Adrenal gland (tissue), 12 donors: ENCODE data around the gene HPSE. TPM values are rescaled to one million over a fixed set of nuclear protein-coding genes. Genes with fewer than 3 reads are reported as not detected.

ENCODE experiments used
- DNase-seq, 7 donors: peaks; one replicate each; pipeline ENCODE4 v3.0.0-alpha.2; 2019 to 2020
- H3K27ac ChIP-seq, 5 donors: fragments of 200-600 bp; sonication (generic) in 4 of 5; 1 replicate in 3 of 5; 2 replicates in 2 of 5; pipeline versions ENCODE4 v1.5.1 to v1.8.0; 2016 to 2020; ENCODE audit warnings: mild to moderate bottlenecking in 1 of 5
- H3K27me3 ChIP-seq: fragments of 200-600 bp; 2 replicates; pipeline ENCODE4 v1.8.0; 2021
- H3K36me3 ChIP-seq, 2 donors: fragments of 200-600 bp; replicated peaks in 1 of 2; 1 replicate in 1 of 2; 2 replicates in 1 of 2; pipeline versions ENCODE4 v1.5.1 to v1.8.0; 2018 to 2022
- H3K4me1 ChIP-seq, 2 donors: fragments of 200-600 bp; replicated peaks in 1 of 2; 1 replicate in 1 of 2; 2 replicates in 1 of 2; pipeline versions ENCODE4 v1.5.1 to v1.8.0; 2018 to 2021
- H3K4me3 ChIP-seq, 4 donors: fragments of 200-600 bp; sonication (generic) in 3 of 4; one replicate each; pipeline ENCODE4 v1.5.1; 2016 to 2018
- H3K9me3 ChIP-seq, 3 donors: fragments of 200-600 bp; sonication (generic) in 1 of 3; replicated peaks in 1 of 3; 1 replicate in 2 of 3; 2 replicates in 1 of 3; pipeline versions ENCODE4 v1.5.1 to v1.8.0; 2016 to 2021
- POLR2A ChIP-seq, 2 donors: fragments of 450-650 bp; IDR thresholded peaks; one replicate each; pipeline ENCODE4 v1.6.1; 2017; ENCODE audit warnings: antibody characterized with exemption in 2 of 2, mild to moderate bottlenecking in 2 of 2, moderate library complexity in 1 of 2
- WGBS, 4 donors: extraction: QIAGEN DNeasy Blood & Tissue Kit in 2 of 4; methylation state at CpG; one replicate each; pipeline versions ENCODE4 v1.1.5 to v1.1.7; 2013 to 2017; 5-methylcytosine and 5-hydroxymethylcytosine counted together
- intact Hi-C, 2 donors: fragments of 100-400 bp; cut with DNase I; formaldehyde crosslinking; loops; one replicate each; pipeline versions ENCODE4 v1.14.1 to v1.15.0; 2022 to 2023
- polyA plus RNA-seq, 3 donors: library from polyadenylated mRNA; stranded (reverse); fragments of 200-250 nt in 2 of 3; fragments of 350-450 nt in 1 of 3; fragmentation: Illumina TruSeq in 1 of 3; extraction: RNeasy Lipid Tissue Mini Kit (QIAGEN cat#74804) in 1 of 3; gene quantifications; one replicate each; pipeline ENCODE4 v1.2.3, GENCODE V29; 2013 to 2014
- total RNA-seq, 9 donors: library from RNA; depleted of rRNA in 4 of 9; stranded (reverse); fragments of >200 nt in 4 of 9; fragments of 120-200 nt in 1 of 9; fragmentation: NEBNext Ultra II Directional in 1 of 9; extraction: Animal tissue kit (Norgen Biotek cat#: 25700) in 1 of 9; gene quantifications; one replicate each; pipeline versions ENCODE4 v1.1.0 to v1.2.4, GENCODE V29; 2013 to 2023
- TF ChIP-seq, protein P1 (sequence below), 6 experiments: fragments of 450-650 bp in 4 of 6; fragments of 200-600 bp in 2 of 6; sonication (generic) in 1 of 6; IDR thresholded peaks; 1 replicate in 5 of 6; 2 replicates in 1 of 6; pipeline versions ENCODE4 v1.5.1 to v1.8.0; 2016 to 2021; ENCODE audit warnings: antibody characterized with exemption in 6 of 6, mild to moderate bottlenecking in 2 of 6, moderate library complexity in 1 of 6
- donor health status: healthy with polysubstance abuse.
- donor health status: Bipolar disorder and iron deficiency.
- donor health status: DM: yes; HTN: yes; CAD: no.
- donor health status: DM: no; HTN: no; CAD: no.
- donor health status: DM: no; HTN: no; CAD: no.
- donor health status: DM: yes; HTN: yes; CAD: no.

The HPSE gene
- total and polyA plus RNA-seq, 12 donors: 0.44 to 12.3 (median 3.8) TPM

GRCh38 chr4:83308672-83309071 is 26.0 kb downstream of the HPSE start:
- TF ChIP-seq POLR2A (IDR thresholded peaks at IDR 0.05): no peak
- TF ChIP-seq, protein P1, sequence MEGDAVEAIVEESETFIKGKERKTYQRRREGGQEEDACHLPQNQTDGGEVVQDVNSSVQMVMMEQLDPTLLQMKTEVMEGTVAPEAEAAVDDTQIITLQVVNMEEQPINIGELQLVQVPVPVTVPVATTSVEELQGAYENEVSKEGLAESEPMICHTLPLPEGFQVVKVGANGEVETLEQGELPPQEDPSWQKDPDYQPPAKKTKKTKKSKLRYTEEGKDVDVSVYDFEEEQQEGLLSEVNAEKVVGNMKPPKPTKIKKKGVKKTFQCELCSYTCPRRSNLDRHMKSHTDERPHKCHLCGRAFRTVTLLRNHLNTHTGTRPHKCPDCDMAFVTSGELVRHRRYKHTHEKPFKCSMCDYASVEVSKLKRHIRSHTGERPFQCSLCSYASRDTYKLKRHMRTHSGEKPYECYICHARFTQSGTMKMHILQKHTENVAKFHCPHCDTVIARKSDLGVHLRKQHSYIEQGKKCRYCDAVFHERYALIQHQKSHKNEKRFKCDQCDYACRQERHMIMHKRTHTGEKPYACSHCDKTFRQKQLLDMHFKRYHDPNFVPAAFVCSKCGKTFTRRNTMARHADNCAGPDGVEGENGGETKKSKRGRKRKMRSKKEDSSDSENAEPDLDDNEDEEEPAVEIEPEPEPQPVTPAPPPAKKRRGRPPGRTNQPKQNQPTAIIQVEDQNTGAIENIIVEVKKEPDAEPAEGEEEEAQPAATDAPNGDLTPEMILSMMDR (IDR thresholded peaks at IDR 0.05): no peak
- intact Hi-C loops: no loop called here
- WGBS, 4 donors: 88 to 90% (median 89%) methylated on average over 4 of the region's 4 CpGs
- H3K9me3 ChIP-seq: no peaks in the 10 kb centered on the region
- H3K4me1 ChIP-seq: no peaks in the 10 kb centered on the region
- H3K36me3 ChIP-seq: no peaks in the 10 kb centered on the region
- H3K27ac ChIP-seq: no peak overlapping the region
- H3K4me3 ChIP-seq: no peak overlapping the region
- H3K27me3 ChIP-seq: no peaks in the 10 kb centered on the region
- no peak for DNase-seq

- no peak for TF ChIP-seq POLR2A (IDR thresholded peaks at IDR 0.05)
- TF ChIP-seq, protein P1 (IDR thresholded peaks at IDR 0.05): no peak
- Histone ChIP-seq H3K36me3 (no peaks in the 10 kb centered on the region), H3K27me3 (no peaks in the 10 kb centered on the region), H3K4me3 (no peak overlapping the region), H3K4me1 (no peaks in the 10 kb centered on the region), H3K27ac (no peak overlapping the region), H3K9me3 (no peaks in the 10 kb centered on the region)
- no peak for DNase-seq
- 79 to 90% (median 81%) methylated on average over 7 of the region's 7 CpGs for WGBS, 4 donors
- intact Hi-C loops: no loop called here
These were observed 26.7 kb downstream of the HPSE start for GRCh38 chr4:83307920-83308319.

- WGBS, 4 donors: 93 to 99% (median 95%) methylated on average over 2 of the region's 2 CpGs
- no peak for DNase-seq
These were observed 29.5 kb downstream of the HPSE start for GRCh38 chr4:83305187-83305586.

GRCh38 chr4:83297548-83298260 is 36.9 kb downstream of the HPSE start:
- 76 to 87% (median 78%) methylated on average over 3 of the region's 3 CpGs for WGBS, 4 donors
- Histone ChIP-seq H3K27me3 (no peaks in the 10 kb centered on the region), H3K36me3 (no peaks in the 10 kb centered on the region), H3K9me3 (no peaks in the 10 kb centered on the region), H3K27ac (no peak overlapping the region), H3K4me3 (no peak overlapping the region), H3K4me1 (no peaks in the 10 kb centered on the region)
- TF ChIP-seq POLR2A (IDR thresholded peaks at IDR 0.05): no peak
- TF ChIP-seq, protein P1 (IDR thresholded peaks at IDR 0.05): no peak
- DNase-seq: no peak
- intact Hi-C loops: no loop called here

More at GRCh38 chr4:83305187-83305586, 29.5 kb downstream of the HPSE start:
- no peak overlapping the region for H3K27ac ChIP-seq
- no peak overlapping the region for H3K4me3 ChIP-seq
- H3K9me3 ChIP-seq: no peaks in the 10 kb centered on the region
- intact Hi-C loops: no loop called here
- TF ChIP-seq, protein P1 (IDR thresholded peaks at IDR 0.05): no peak
- TF ChIP-seq POLR2A (IDR thresholded peaks at IDR 0.05): no peak
- H3K4me1 ChIP-seq: no peaks in the 10 kb centered on the region
- no peaks in the 10 kb centered on the region for H3K27me3 ChIP-seq
- no peaks in the 10 kb centered on the region for H3K36me3 ChIP-seq
